Measurements from ENCODE around the gene ALDH1A1.
A peak's percentile ranks its signal among the peaks of the same experiment; 100 is the strongest.

The ALDH1A1 gene

DNA sequence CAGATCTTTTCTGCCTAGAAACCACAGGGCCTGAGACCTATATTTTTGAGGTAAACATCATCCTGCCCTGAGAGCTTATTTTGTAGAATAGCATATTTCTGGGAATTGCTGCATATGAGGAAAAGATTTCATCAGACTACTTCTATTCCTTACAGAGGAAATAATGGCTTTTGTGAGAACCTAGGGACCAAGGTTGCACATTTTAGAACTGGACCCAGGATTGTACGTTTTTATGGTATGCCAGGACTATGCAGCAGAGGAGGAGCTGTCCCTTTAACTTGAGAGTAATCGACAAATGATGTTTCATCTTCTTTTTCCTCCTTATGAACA lies 2.2 kb upstream of the ALDH1A1 start:
- H3K4me3 ChIP-seq (ENCODE audit: low read depth, low read length), result no peak overlapping the region
- no peak overlapping the region for H3K4me2 ChIP-seq (ENCODE audit: low read length)
- H2AFZ ChIP-seq (ENCODE audit: insufficient read depth, low read length, poor library complexity), result no peak overlapping the region
- WGBS (ENCODE audit: extremely low coverage, insufficient coverage, insufficient read length), result no CpG with 5 or more reads among the region's 2 CpGs
- no peaks in the 10 kb centered on the region for H3K79me1 ChIP-seq (ENCODE audit: low read length)
- H3K27me3 ChIP-seq (ENCODE audit: insufficient read depth, low read length), result no peaks in the 10 kb centered on the region
- no peak overlapping the region for H3K27ac ChIP-seq (ENCODE audit: low read depth, low read length)
- DNase-seq, result no peak
- H3K23ac ChIP-seq (ENCODE audit: low read length), result no peak overlapping the region
- no peak overlapping the region for H3K18ac ChIP-seq (ENCODE audit: low read length)
- H4K91ac ChIP-seq (ENCODE audit: low read depth, low read length), result no peak overlapping the region
- peaks cover 0 to 1% of the 10 kb centered on the region in 2 experiments for H3K36me3 ChIP-seq (ENCODE audit: control insufficient read depth in 1 of 2, insufficient read depth in 2 of 2, low read length in 2 of 2)
- H3K4ac ChIP-seq (ENCODE audit: low read depth, low read length), result no peak overlapping the region
- no peak overlapping the region for H3K14ac ChIP-seq (ENCODE audit: low read length)
- no peak overlapping the region for H2AK5ac ChIP-seq (ENCODE audit: low read length)
- H2BK120ac ChIP-seq (ENCODE audit: insufficient read depth, low read length, poor library complexity), result no peak overlapping the region
- H3K4me1 ChIP-seq (ENCODE audit: control insufficient read depth in 1 of 2, insufficient read depth in 2 of 2, low read length in 2 of 2), result no peaks in the 10 kb centered on the region
- no peak overlapping the region for H4K12ac ChIP-seq (ENCODE audit: low read depth, low read length)
- no peaks in the 10 kb centered on the region for H3K9me3 ChIP-seq (ENCODE audit: insufficient read depth, low read depth, low read length)
- H3K9ac ChIP-seq (ENCODE audit: low read length), result no peak overlapping the region
- H2BK5ac ChIP-seq (ENCODE audit: low read depth, low read length, poor library complexity), result no peak overlapping the region
- no peaks in the 10 kb centered on the region for H3K79me2 ChIP-seq (ENCODE audit: control insufficient read depth, insufficient read depth, low read length, poor library complexity)
- no peak overlapping the region for H2BK12ac ChIP-seq (ENCODE audit: low read length)
- no peak overlapping the region for H4K8ac ChIP-seq (ENCODE audit: low read depth, low read length)

- Histone ChIP-seq H3K18ac (ENCODE audit: low read length) (no peak overlapping the region), H2BK12ac (ENCODE audit: low read length) (no peak overlapping the region), H3K14ac (ENCODE audit: low read length) (no peak overlapping the region), H3K79me2 (ENCODE audit: control insufficient read depth, insufficient read depth, low read length, poor library complexity) (no peaks in the 10 kb centered on the region), H2AK5ac (ENCODE audit: low read length) (no peak overlapping the region), H3K4me2 (ENCODE audit: low read length) (no peak overlapping the region), H3K36me3 (ENCODE audit: control insufficient read depth in 1 of 2, insufficient read depth in 2 of 2, low read length in 2 of 2) (peaks cover 0 to 1% of the 10 kb centered on the region in 2 experiments), H3K4ac (ENCODE audit: low read depth, low read length) (no peak overlapping the region), H3K27me3 (ENCODE audit: insufficient read depth, low read length) (no peaks in the 10 kb centered on the region), H3K79me1 (ENCODE audit: low read length) (no peaks in the 10 kb centered on the region), H2BK120ac (ENCODE audit: insufficient read depth, low read length, poor library complexity) (no peak overlapping the region), H3K9me3 (ENCODE audit: insufficient read depth, low read depth, low read length) (no peaks in the 10 kb centered on the region), H2AFZ (ENCODE audit: insufficient read depth, low read length, poor library complexity) (no peak overlapping the region), H3K4me1 (ENCODE audit: control insufficient read depth in 1 of 2, insufficient read depth in 2 of 2, low read length in 2 of 2) (no peaks in the 10 kb centered on the region), H4K91ac (ENCODE audit: low read depth, low read length) (no peak overlapping the region), H3K23ac (ENCODE audit: low read length) (no peak overlapping the region), H2BK5ac (ENCODE audit: low read depth, low read length, poor library complexity) (no peak overlapping the region), H4K12ac (ENCODE audit: low read depth, low read length) (no peak overlapping the region), H3K27ac (ENCODE audit: low read depth, low read length) (no peak overlapping the region), H4K8ac (ENCODE audit: low read depth, low read length) (no peak overlapping the region), H3K4me3 (ENCODE audit: low read depth, low read length) (no peak overlapping the region), H3K9ac (ENCODE audit: low read length) (no peak overlapping the region)
- no peak for DNase-seq
- WGBS (ENCODE audit: extremely low coverage, insufficient coverage, insufficient read length), result no CpG with 5 or more reads among the region's 4 CpGs
Measured at GRCh38 chr9:72954431-72955125, 1.7 kb upstream of the ALDH1A1 start.

DNA sequence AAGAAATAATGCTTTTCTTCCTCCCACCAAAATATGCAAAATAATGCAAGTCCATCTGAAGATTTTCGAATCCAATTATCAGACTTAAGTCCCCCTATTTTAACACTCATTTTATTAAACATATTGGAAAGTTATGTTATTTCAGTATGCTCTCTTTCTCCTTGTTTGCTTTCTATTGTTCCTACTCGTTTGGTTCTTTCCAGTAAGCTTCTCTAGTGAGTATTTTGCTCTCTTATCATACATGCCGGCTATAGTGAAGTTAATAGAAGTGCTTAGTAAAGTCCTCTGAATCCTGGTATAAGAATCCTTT lies 517 bp downstream of the ALDH1A1 start:
- H4K12ac ChIP-seq (ENCODE audit: low read depth, low read length), result no peak overlapping the region
- H3K18ac ChIP-seq (ENCODE audit: low read length), result no peak overlapping the region
- H4K8ac ChIP-seq (ENCODE audit: low read depth, low read length), result no peak overlapping the region
- no peak overlapping the region for H2AK5ac ChIP-seq (ENCODE audit: low read length)
- H3K79me2 ChIP-seq (ENCODE audit: control insufficient read depth, insufficient read depth, low read length, poor library complexity), result no peaks in the 10 kb centered on the region
- H3K4me2 ChIP-seq (ENCODE audit: low read length), result no peak overlapping the region
- no peak overlapping the region for H2BK12ac ChIP-seq (ENCODE audit: low read length)
- no peak overlapping the region for H3K23ac ChIP-seq (ENCODE audit: low read length)
- no peaks in the 10 kb centered on the region for H3K79me1 ChIP-seq (ENCODE audit: low read length)
- H3K27me3 ChIP-seq (ENCODE audit: insufficient read depth, low read length), result no peaks in the 10 kb centered on the region
- H3K4me1 ChIP-seq (ENCODE audit: control insufficient read depth in 1 of 2, insufficient read depth in 2 of 2, low read length in 2 of 2), result no peaks in the 10 kb centered on the region
- H3K36me3 ChIP-seq (ENCODE audit: control insufficient read depth in 1 of 2, insufficient read depth in 2 of 2, low read length in 2 of 2), result no peaks in the 10 kb centered on the region
- no peak overlapping the region for H3K4ac ChIP-seq (ENCODE audit: low read depth, low read length)
- no CpG with 5 or more reads among the region's 3 CpGs for WGBS (ENCODE audit: extremely low coverage, insufficient coverage, insufficient read length)
- no peak overlapping the region for H3K4me3 ChIP-seq (ENCODE audit: low read depth, low read length)
- H2BK5ac ChIP-seq (ENCODE audit: low read depth, low read length, poor library complexity), result no peak overlapping the region
- no peak overlapping the region for H3K9ac ChIP-seq (ENCODE audit: low read length)
- no peak overlapping the region for H3K27ac ChIP-seq (ENCODE audit: low read depth, low read length)
- H2BK120ac ChIP-seq (ENCODE audit: insufficient read depth, low read length, poor library complexity), result no peak overlapping the region
- no peak overlapping the region for H3K14ac ChIP-seq (ENCODE audit: low read length)
- no peaks in the 10 kb centered on the region for H3K9me3 ChIP-seq (ENCODE audit: insufficient read depth, low read depth, low read length)
- no peak overlapping the region for H2AFZ ChIP-seq (ENCODE audit: insufficient read depth, low read length, poor library complexity)
- no peak for DNase-seq
- H4K91ac ChIP-seq (ENCODE audit: low read depth, low read length), result no peak overlapping the region

DNA sequence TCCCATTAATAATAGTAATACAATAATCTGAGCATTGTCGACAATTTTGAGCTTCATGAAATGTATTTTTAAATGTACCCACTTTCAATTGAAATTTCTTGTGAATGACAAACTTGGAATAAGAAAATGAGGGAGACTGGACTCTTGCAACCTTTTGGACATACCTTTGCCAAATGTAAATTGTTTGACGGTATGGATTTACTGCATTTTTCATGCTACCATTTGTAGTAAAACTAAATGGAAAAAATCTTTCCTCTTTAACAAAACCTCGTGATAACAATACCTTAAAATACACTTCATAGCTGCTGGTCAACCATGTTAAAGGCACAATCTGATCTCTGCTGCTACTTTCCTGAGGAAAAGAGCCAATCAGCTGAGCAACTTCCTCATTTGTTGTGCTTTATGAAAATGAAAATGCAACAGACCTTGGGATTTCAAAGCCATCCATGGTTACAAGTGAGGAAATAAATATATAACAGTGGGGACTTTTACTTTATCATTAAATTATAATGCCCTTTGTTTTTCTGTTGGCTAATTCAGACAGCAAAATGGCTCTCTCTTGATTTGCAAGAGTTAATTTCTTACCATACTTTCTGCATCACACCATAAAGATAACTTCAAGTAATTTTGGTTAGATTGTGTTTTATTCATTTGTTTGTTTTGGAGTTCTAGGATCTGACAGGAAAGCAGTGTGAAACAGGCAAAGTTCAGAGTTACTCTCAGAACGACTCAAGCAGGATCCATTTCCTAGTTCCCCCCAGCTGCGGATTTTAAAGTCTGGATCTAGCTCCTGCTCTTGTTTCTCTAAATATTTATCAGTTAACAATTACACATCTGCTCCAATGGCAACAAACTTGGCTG lies 1.1 kb downstream of the ALDH1A1 start:
- H3K4me3 ChIP-seq (ENCODE audit: low read depth, low read length), result no peak overlapping the region
- H3K4me2 ChIP-seq (ENCODE audit: low read length), result no peak overlapping the region
- H3K27ac ChIP-seq (ENCODE audit: low read depth, low read length), result no peak overlapping the region
- no peaks in the 10 kb centered on the region for H3K4me1 ChIP-seq (ENCODE audit: control insufficient read depth in 1 of 2, insufficient read depth in 2 of 2, low read length in 2 of 2)
- H2BK5ac ChIP-seq (ENCODE audit: low read depth, low read length, poor library complexity), result no peak overlapping the region
- DNase-seq, result peak in 1 of 2 donors; percentile 8
- no peak overlapping the region for H4K91ac ChIP-seq (ENCODE audit: low read depth, low read length)
- H3K27me3 ChIP-seq (ENCODE audit: insufficient read depth, low read length), result no peaks in the 10 kb centered on the region
- H4K12ac ChIP-seq (ENCODE audit: low read depth, low read length), result no peak overlapping the region
- H3K9me3 ChIP-seq (ENCODE audit: insufficient read depth, low read depth, low read length), result no peaks in the 10 kb centered on the region
- no peak overlapping the region for H3K18ac ChIP-seq (ENCODE audit: low read length)
- no peak overlapping the region for H2AFZ ChIP-seq (ENCODE audit: insufficient read depth, low read length, poor library complexity)
- no CpG with 5 or more reads among the region's 5 CpGs for WGBS (ENCODE audit: extremely low coverage, insufficient coverage, insufficient read length)
- H3K9ac ChIP-seq (ENCODE audit: low read length), result no peak overlapping the region
- no peak overlapping the region for H4K8ac ChIP-seq (ENCODE audit: low read depth, low read length)
- no peak overlapping the region for H3K23ac ChIP-seq (ENCODE audit: low read length)
- H3K4ac ChIP-seq (ENCODE audit: low read depth, low read length), result no peak overlapping the region
- H3K79me1 ChIP-seq (ENCODE audit: low read length), result no peaks in the 10 kb centered on the region
- no peak overlapping the region for H2AK5ac ChIP-seq (ENCODE audit: low read length)
- no peaks in the 10 kb centered on the region for H3K36me3 ChIP-seq (ENCODE audit: control insufficient read depth in 1 of 2, insufficient read depth in 2 of 2, low read length in 2 of 2)
- no peak overlapping the region for H2BK12ac ChIP-seq (ENCODE audit: low read length)
- no peaks in the 10 kb centered on the region for H3K79me2 ChIP-seq (ENCODE audit: control insufficient read depth, insufficient read depth, low read length, poor library complexity)
- no peak overlapping the region for H2BK120ac ChIP-seq (ENCODE audit: insufficient read depth, low read length, poor library complexity)
- no peak overlapping the region for H3K14ac ChIP-seq (ENCODE audit: low read length)
